ENCODE data around the gene SGPP2.

GRCh38 chr2:222424729-222425671 is 657 bp downstream of the SGPP2 start:
- TF ChIP-seq CTCF (IDR thresholded peaks at IDR 0.05) (no peak), POLR2A (IDR thresholded peaks at IDR 0.05) (no peak)
